ENCODE results near the gene CAB39L. TPM values are rescaled to one million over a fixed set of nuclear protein-coding genes. Genes with fewer than 3 reads are reported as not detected.

Gene CAB39L
- total and polyA plus RNA-seq, 2 experiments from 2014 or later = 3.3 to 4.4 TPM

DNA sequence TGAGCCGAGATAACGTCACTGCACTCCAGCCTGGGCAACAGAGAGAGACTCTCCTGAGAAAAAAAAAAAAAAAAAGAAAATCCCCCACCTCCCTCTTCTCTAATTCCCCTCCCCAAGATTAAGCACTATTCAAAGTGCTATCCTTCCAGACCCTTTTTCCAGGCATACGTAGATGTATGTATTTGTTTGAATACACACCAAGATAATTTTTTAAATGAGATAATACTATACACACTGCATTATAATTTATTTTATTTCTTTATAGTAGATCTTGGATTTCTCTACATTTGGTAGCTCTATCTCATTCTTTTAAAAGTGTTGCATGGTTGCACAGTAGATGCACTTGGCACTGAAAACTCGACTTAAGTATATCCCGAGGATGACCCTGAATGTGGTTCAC, 32.5 kb downstream of the CAB39L start:
- H3F3A ChIP-seq (replicated peaks; ENCODE audit: low read depth) = no peaks in the 10 kb centered on the region
- H3K27ac ChIP-seq (ENCODE audit: low read depth) = no peak overlapping the region
- no peaks in the 10 kb centered on the region for H3K9me2 ChIP-seq (ENCODE audit: insufficient read depth)
- H3K79me2 ChIP-seq (replicated peaks; ENCODE audit: insufficient read depth) = no peaks in the 10 kb centered on the region
- Mint-ChIP-seq H3K4me3 (no peak overlapping the region), H3K36me3 (ENCODE audit: low read depth) (no peaks in the 10 kb centered on the region), H3K9me3 (no peaks in the 10 kb centered on the region), H3K27me3 (ENCODE audit: insufficient read depth, low read depth, poor library complexity) (peaks cover 74% of the 10 kb centered on the region), H3K4me1 (peaks cover 19% of the 10 kb centered on the region), H3K27ac (no peak overlapping the region)
- peaks cover 85% of the 10 kb centered on the region for H3K27me3 ChIP-seq (ENCODE audit: insufficient read depth)
- H3K4me2 ChIP-seq = no peak overlapping the region
- no peak overlapping the region for H2AFZ ChIP-seq
- H3K4me3 ChIP-seq = no peak overlapping the region
- no peak for DNase-seq (ENCODE audit: low spot score)
- TF ChIP-seq, protein P1, sequence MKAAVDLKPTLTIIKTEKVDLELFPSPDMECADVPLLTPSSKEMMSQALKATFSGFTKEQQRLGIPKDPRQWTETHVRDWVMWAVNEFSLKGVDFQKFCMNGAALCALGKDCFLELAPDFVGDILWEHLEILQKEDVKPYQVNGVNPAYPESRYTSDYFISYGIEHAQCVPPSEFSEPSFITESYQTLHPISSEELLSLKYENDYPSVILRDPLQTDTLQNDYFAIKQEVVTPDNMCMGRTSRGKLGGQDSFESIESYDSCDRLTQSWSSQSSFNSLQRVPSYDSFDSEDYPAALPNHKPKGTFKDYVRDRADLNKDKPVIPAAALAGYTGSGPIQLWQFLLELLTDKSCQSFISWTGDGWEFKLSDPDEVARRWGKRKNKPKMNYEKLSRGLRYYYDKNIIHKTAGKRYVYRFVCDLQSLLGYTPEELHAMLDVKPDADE (IDR thresholded peaks at IDR 0.05) = no peak
- TF ChIP-seq NANOG (IDR thresholded peaks at IDR 0.05; ENCODE audit: borderline replicate concordance) = no peak
- no peak for TF ChIP-seq ZNF331 (CRISPR knock-in tag; IDR thresholded peaks at IDR 0.05; ENCODE audit: low read depth)
- TF ChIP-seq, protein P2, sequence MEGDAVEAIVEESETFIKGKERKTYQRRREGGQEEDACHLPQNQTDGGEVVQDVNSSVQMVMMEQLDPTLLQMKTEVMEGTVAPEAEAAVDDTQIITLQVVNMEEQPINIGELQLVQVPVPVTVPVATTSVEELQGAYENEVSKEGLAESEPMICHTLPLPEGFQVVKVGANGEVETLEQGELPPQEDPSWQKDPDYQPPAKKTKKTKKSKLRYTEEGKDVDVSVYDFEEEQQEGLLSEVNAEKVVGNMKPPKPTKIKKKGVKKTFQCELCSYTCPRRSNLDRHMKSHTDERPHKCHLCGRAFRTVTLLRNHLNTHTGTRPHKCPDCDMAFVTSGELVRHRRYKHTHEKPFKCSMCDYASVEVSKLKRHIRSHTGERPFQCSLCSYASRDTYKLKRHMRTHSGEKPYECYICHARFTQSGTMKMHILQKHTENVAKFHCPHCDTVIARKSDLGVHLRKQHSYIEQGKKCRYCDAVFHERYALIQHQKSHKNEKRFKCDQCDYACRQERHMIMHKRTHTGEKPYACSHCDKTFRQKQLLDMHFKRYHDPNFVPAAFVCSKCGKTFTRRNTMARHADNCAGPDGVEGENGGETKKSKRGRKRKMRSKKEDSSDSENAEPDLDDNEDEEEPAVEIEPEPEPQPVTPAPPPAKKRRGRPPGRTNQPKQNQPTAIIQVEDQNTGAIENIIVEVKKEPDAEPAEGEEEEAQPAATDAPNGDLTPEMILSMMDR (conservative IDR thresholded peaks at IDR 0.05; ENCODE audit: low read depth in 2 of 2) = no peak
- TF ChIP-seq, protein P3, sequence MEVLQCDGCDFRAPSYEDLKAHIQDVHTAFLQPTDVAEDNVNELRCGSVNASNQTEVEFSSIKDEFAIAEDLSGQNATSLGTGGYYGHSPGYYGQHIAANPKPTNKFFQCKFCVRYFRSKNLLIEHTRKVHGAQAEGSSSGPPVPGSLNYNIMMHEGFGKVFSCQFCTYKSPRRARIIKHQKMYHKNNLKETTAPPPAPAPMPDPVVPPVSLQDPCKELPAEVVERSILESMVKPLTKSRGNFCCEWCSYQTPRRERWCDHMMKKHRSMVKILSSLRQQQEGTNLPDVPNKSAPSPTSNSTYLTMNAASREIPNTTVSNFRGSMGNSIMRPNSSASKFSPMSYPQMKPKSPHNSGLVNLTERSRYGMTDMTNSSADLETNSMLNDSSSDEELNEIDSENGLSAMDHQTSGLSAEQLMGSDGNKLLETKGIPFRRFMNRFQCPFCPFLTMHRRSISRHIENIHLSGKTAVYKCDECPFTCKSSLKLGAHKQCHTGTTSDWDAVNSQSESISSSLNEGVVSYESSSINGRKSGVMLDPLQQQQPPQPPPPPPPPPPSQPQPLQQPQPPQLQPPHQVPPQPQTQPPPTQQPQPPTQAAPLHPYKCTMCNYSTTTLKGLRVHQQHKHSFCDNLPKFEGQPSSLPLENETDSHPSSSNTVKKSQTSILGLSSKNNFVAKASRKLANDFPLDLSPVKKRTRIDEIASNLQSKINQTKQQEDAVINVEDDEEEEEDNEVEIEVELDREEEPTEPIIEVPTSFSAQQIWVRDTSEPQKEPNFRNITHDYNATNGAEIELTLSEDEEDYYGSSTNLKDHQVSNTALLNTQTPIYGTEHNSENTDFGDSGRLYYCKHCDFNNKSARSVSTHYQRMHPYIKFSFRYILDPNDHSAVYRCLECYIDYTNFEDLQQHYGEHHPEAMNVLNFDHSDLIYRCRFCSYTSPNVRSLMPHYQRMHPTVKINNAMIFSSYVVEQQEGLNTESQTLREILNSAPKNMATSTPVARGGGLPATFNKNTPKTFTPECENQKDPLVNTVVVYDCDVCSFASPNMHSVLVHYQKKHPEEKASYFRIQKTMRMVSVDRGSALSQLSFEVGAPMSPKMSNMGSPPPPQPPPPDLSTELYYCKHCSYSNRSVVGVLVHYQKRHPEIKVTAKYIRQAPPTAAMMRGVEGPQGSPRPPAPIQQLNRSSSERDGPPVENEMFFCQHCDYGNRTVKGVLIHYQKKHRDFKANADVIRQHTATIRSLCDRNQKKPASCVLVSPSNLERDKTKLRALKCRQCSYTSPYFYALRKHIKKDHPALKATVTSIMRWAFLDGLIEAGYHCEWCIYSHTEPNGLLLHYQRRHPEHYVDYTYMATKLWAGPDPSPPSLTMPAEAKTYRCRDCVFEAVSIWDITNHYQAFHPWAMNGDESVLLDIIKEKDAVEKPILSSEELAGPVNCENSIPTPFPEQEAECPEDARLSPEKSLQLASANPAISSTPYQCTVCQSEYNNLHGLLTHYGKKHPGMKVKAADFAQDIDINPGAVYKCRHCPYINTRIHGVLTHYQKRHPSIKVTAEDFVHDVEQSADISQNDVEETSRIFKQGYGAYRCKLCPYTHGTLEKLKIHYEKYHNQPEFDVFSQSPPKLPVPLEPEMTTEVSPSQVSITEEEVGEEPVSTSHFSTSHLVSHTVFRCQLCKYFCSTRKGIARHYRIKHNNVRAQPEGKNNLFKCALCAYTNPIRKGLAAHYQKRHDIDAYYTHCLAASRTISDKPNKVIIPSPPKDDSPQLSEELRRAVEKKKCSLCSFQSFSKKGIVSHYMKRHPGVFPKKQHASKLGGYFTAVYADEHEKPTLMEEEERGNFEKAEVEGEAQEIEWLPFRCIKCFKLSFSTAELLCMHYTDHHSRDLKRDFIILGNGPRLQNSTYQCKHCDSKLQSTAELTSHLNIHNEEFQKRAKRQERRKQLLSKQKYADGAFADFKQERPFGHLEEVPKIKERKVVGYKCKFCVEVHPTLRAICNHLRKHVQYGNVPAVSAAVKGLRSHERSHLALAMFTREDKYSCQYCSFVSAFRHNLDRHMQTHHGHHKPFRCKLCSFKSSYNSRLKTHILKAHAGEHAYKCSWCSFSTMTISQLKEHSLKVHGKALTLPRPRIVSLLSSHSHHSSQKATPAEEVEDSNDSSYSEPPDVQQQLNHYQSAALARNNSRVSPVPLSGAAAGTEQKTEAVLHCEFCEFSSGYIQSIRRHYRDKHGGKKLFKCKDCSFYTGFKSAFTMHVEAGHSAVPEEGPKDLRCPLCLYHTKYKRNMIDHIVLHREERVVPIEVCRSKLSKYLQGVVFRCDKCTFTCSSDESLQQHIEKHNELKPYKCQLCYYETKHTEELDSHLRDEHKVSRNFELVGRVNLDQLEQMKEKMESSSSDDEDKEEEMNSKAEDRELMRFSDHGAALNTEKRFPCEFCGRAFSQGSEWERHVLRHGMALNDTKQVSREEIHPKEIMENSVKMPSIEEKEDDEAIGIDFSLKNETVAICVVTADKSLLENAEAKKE (CRISPR knock-in tag; IDR thresholded peaks at IDR 0.05) = no peak
- no peak for TF ChIP-seq JUNB (IDR thresholded peaks at IDR 0.05; ENCODE audit: unreplicated experiment)
- ATAC-seq = no peak
- no peaks in the 10 kb centered on the region for H3K36me3 ChIP-seq (ENCODE audit: insufficient read depth)
- H3K4me1 ChIP-seq (ENCODE audit: insufficient read depth) = peaks cover 30% of the 10 kb centered on the region
- no peaks in the 10 kb centered on the region for H4K20me1 ChIP-seq (replicated peaks; ENCODE audit: insufficient read depth)

Data from GM23338 (cell line).